RWPE1 (cell line): ENCODE results near the gene ANKMY1.

ENCODE experiments used
- CTCF ChIA-PET: fragments of 350-600 bp; sonication (Branson Sonifier 250); formaldehyde crosslinking; extraction: SDS; loops from one replicate; lab custom pipeline; 2021; lab: Yijun Ruan, JAX
- POLR2A ChIA-PET: fragments of 400-600 bp; formaldehyde crosslinking; extraction: SDS; loops from one replicate; lab custom pipeline; 2020; ENCODE audit warnings: antibody characterized with exemption; ENCODE audit not compliant: low non-redundant PET; lab: Yijun Ruan, JAX
- DNase-seq: peaks from one replicate; pipeline ENCODE4 v3.0.0; 2012; ENCODE audit warnings: low spot score
- H3K27ac ChIP-seq: fragments of 450-650 bp; 2 replicates; pipeline ENCODE4 v1.5.1; 2017
- CTCF ChIP-seq: fragments of 450-650 bp; conservative IDR thresholded peaks from 2 replicates; pipeline ENCODE4 v1.5.1; 2017; ENCODE audit warnings: low read depth, mild to moderate bottlenecking

Gene ANKMY1

GRCh38 chr2:240598311-240598911 lies 40.6 kb upstream of the ANKMY1 start:
- ChIA-PET POLR2A (no interaction called here), CTCF (no interaction called here)
- TF ChIP-seq CTCF: no peak
- H3K27ac ChIP-seq: 0 out of 2 replicates have a peak overlapping the region, but pooled peaks have one; percentile 18
- DNase-seq: no peak

GRCh38 chr2:240597419-240598181 lies 39.8 kb upstream of the ANKMY1 start:
- ChIA-PET POLR2A (no interaction called here), CTCF (interaction anchor here (0.7 kb wide), 1 partner anchor 21 kb away, joined by 3 read pairs; no protein-coding TSS in a partner anchor)
- DNase-seq: no peak

GRCh38 chr2:240597054-240597418 lies 39.2 kb upstream of the ANKMY1 start:
- no peak for TF ChIP-seq CTCF
- DNase-seq: no peak
- ChIA-PET POLR2A (no interaction called here), CTCF (interaction anchor here (0.7 kb wide), 1 partner anchor 20 kb away, joined by 3 read pairs; no protein-coding TSS in a partner anchor)
- no peak overlapping the region for H3K27ac ChIP-seq

More at GRCh38 chr2:240597419-240598181, 39.8 kb upstream of the ANKMY1 start:
- no peak for TF ChIP-seq CTCF
- no peak overlapping the region for H3K27ac ChIP-seq

GRCh38 chr2:240596491-240596931 lies 38.7 kb upstream of the ANKMY1 start:
- no peak overlapping the region for H3K27ac ChIP-seq
- POLR2A ChIA-PET: no interaction called here
- no peak for TF ChIP-seq CTCF
- CTCF ChIA-PET: interaction anchor here (0.6 to 0.7 kb wide), 2 partner anchors 19 to 244 kb away, joined by 3 to 4 read pairs; no protein-coding TSS in a partner anchor
- no peak for DNase-seq

GRCh38 chr2:240596080-240596460 lies 38.3 kb upstream of the ANKMY1 start:
- no peak overlapping the region; the same call in 1 of the 2 replicates for H3K27ac ChIP-seq
- DNase-seq: no peak
- POLR2A ChIA-PET: no interaction called here
- TF ChIP-seq CTCF: no peak
- CTCF ChIA-PET: interaction anchor here (0.6 kb wide), 2 partner anchors 244 to 840 kb away, joined by 3 to 4 read pairs; no protein-coding TSS in a partner anchor

- no peak for DNase-seq
- POLR2A ChIA-PET: no interaction called here
- peak overlapping the region; percentile 3; the same call in 1 of the 2 replicates for H3K27ac ChIP-seq
- CTCF ChIA-PET: interaction anchor here (0.6 kb wide), 1 partner anchor 841 kb away, joined by 3 read pairs; no protein-coding TSS in a partner anchor
- no peak for TF ChIP-seq CTCF
Measured at GRCh38 chr2:240595381-240596079, 37.7 kb upstream of the ANKMY1 start.
